DOHH2 (cell line): Measurements from ENCODE around the gene INPP4B.

ENCODE experiments used
- H3F3A ChIP-seq: fragments of 200-600 bp; sonication (generic), shearing (Covaris generic); 2 replicates; pipeline ENCODE4 v1.6.0; 2016; ENCODE audit warnings: antibody characterized with exemption, mild to moderate bottlenecking; ENCODE audit not compliant: control insufficient read depth, insufficient read depth
- H3K27ac ChIP-seq: fragments of 200-600 bp; sonication (generic); 2 replicates; pipeline ENCODE4 v1.5.1; 2014; ENCODE audit warnings: low read depth, mild to moderate bottlenecking, low read length, moderate library complexity
- H3K27me3 ChIP-seq: fragments of 200-600 bp; sonication (generic); 2 replicates; pipeline ENCODE4 v1.6.1; 2014; ENCODE audit warnings: mild to moderate bottlenecking, low read length, mixed read lengths; ENCODE audit not compliant: control insufficient read depth
- H3K36me3 ChIP-seq: fragments of 200-600 bp; sonication (generic); 2 replicates; pipeline ENCODE4 v1.6.1; 2014; ENCODE audit warnings: mild to moderate bottlenecking, low read length, moderate library complexity, mixed read lengths; ENCODE audit not compliant: control insufficient read depth
- H3K4me1 ChIP-seq: fragments of 200-600 bp; sonication (generic); 2 replicates; pipeline ENCODE4 v1.6.1; 2014; ENCODE audit warnings: mild to moderate bottlenecking, low read length, mixed read lengths; ENCODE audit not compliant: control insufficient read depth
- H3K4me2 ChIP-seq: fragments of 200-600 bp; sonication (generic); 2 replicates; pipeline ENCODE4 v1.6.0; 2014; ENCODE audit warnings: mild to moderate bottlenecking, low read length, moderate library complexity
- H3K4me3 ChIP-seq: fragments of 200-600 bp; sonication (generic); 2 replicates; pipeline ENCODE4 v1.5.1; 2014; ENCODE audit warnings: mild to moderate bottlenecking, low read length, mixed read lengths
- H3K79me2 ChIP-seq: fragments of 200-600 bp; sonication (generic); 2 replicates; pipeline ENCODE4 v1.6.1; 2014; ENCODE audit warnings: mild to moderate bottlenecking, low read length, mixed read lengths; ENCODE audit not compliant: control insufficient read depth
- H3K9me2 ChIP-seq: fragments of 200-600 bp; sonication (generic); replicated peaks from 2 replicates; pipeline ENCODE4 v1.6.1; 2014; ENCODE audit warnings: mild to moderate bottlenecking, low read length, mixed read lengths; ENCODE audit not compliant: control insufficient read depth
- H3K9me3 ChIP-seq: fragments of 200-600 bp; sonication (generic); 2 replicates; pipeline ENCODE4 v1.6.1; 2014; ENCODE audit warnings: antibody characterized with exemption, low read length, mixed read lengths; ENCODE audit not compliant: control insufficient read depth, insufficient read depth
- H4K20me1 ChIP-seq: fragments of 200-600 bp; sonication (generic); 2 replicates; pipeline ENCODE4 v1.6.0; 2014; ENCODE audit warnings: low read depth, mild to moderate bottlenecking, antibody characterized with exemption, low read length, moderate library complexity; ENCODE audit not compliant: control insufficient read depth, insufficient read depth
- EZH2phosphoT487 ChIP-seq: fragments of 200-600 bp; sonication (generic); IDR thresholded peaks from 2 replicates; pipeline ENCODE4 v1.6.1; 2017; ENCODE audit warnings: borderline replicate concordance, mild to moderate bottlenecking, antibody characterized with exemption, low read length, moderate library complexity, mixed read lengths
- TF ChIP-seq, protein P1 (sequence below): fragments of 200-600 bp; sonication (generic); IDR thresholded peaks from one replicate; pipeline ENCODE4 v1.5.1; 2014; ENCODE audit warnings: antibody characterized with exemption, mild to moderate bottlenecking, low read depth, low read length; ENCODE audit not compliant: poor library complexity, severe bottlenecking

Gene INPP4B

DNA sequence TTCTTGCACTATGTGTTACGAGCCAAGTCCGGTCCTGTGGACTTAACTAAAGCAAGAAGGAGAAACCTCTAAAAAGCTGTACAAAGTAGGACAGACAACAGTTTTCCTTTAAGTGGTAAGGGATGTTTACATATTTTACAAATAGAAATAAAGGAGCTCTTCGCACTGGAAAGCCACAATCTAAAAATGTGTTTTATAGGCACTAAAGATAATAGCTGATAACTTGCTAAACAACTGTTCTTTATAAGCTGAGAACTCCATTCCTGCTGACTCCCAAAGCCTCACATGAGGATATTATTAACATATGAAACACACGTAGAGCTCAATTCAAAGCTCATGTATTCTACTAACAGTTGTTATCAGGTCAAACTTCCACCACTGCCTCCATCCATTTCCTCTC is 519.9 kb downstream of the INPP4B start:
- no peaks in the 10 kb centered on the region for H4K20me1 ChIP-seq
- TF ChIP-seq, protein P1, sequence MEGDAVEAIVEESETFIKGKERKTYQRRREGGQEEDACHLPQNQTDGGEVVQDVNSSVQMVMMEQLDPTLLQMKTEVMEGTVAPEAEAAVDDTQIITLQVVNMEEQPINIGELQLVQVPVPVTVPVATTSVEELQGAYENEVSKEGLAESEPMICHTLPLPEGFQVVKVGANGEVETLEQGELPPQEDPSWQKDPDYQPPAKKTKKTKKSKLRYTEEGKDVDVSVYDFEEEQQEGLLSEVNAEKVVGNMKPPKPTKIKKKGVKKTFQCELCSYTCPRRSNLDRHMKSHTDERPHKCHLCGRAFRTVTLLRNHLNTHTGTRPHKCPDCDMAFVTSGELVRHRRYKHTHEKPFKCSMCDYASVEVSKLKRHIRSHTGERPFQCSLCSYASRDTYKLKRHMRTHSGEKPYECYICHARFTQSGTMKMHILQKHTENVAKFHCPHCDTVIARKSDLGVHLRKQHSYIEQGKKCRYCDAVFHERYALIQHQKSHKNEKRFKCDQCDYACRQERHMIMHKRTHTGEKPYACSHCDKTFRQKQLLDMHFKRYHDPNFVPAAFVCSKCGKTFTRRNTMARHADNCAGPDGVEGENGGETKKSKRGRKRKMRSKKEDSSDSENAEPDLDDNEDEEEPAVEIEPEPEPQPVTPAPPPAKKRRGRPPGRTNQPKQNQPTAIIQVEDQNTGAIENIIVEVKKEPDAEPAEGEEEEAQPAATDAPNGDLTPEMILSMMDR, result no peak
- no peak for TF ChIP-seq EZH2phosphoT487
- H3K27me3 ChIP-seq, result no peaks in the 10 kb centered on the region
- no peaks in the 10 kb centered on the region for H3K4me1 ChIP-seq
- no peaks in the 10 kb centered on the region for H3K36me3 ChIP-seq
- H3K79me2 ChIP-seq, result no peaks in the 10 kb centered on the region
- H3K9me3 ChIP-seq, result no peaks in the 10 kb centered on the region
- no peak overlapping the region for H3K4me3 ChIP-seq
- no peak overlapping the region for H3K4me2 ChIP-seq
- H3F3A ChIP-seq, result no peaks in the 10 kb centered on the region
- no peaks in the 10 kb centered on the region for H3K9me2 ChIP-seq
- no peak overlapping the region for H3K27ac ChIP-seq

DNA sequence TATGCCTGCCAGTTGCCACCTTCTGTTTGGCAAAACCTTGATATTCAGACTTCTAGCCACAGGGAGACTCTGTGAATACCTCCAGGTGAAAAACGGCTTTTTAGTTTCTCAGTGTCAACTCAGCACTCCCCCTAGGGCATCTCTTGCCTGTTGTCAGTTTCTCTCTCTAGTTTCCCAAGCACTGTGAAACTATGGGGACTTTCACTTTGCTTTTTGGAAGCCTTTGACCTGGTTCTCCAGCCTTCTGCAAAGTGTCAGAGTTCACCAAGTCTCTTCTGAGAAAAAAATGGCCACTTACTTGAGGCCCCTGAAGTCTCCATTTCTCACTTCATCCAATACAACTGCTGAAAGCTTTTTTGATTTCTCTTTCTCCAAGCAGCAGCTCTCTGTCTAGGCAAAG is 521.5 kb downstream of the INPP4B start:
- TF ChIP-seq EZH2phosphoT487, result no peak
- TF ChIP-seq, protein P1, result no peak
- H3K27me3 ChIP-seq, result no peaks in the 10 kb centered on the region
- no peaks in the 10 kb centered on the region for H3K36me3 ChIP-seq
- no peaks in the 10 kb centered on the region for H3K9me2 ChIP-seq
- no peak overlapping the region for H3K27ac ChIP-seq
- H3K9me3 ChIP-seq, result no peaks in the 10 kb centered on the region
- H3K79me2 ChIP-seq, result no peaks in the 10 kb centered on the region
- no peak overlapping the region for H3K4me2 ChIP-seq
- H3F3A ChIP-seq, result no peaks in the 10 kb centered on the region
- no peaks in the 10 kb centered on the region for H3K4me1 ChIP-seq
- H3K4me3 ChIP-seq, result no peak overlapping the region
- no peaks in the 10 kb centered on the region for H4K20me1 ChIP-seq

DNA sequence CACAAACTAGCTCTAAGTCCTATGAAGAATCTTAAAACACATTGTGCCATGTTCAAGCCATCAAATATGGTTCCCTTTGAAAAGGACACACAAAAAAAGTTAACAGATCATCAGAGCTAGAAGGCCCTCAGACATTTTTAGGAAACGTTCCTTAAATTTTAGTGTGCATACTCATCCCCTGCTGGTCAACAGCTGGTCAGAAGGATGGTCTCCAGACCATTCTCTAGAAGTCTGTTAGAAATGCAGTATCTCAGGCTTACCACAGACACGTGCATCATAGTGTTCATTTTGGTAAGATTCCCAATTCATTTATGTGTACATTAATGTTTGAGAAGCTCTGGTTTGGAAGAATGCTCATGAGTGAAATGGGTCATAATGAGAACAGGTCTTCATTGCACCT is 523.1 kb downstream of the INPP4B start:
- no peaks in the 10 kb centered on the region for H3K27me3 ChIP-seq
- no peaks in the 10 kb centered on the region for H3K79me2 ChIP-seq
- H3F3A ChIP-seq, result no peaks in the 10 kb centered on the region
- no peaks in the 10 kb centered on the region for H4K20me1 ChIP-seq
- no peaks in the 10 kb centered on the region for H3K36me3 ChIP-seq
- H3K9me2 ChIP-seq, result no peaks in the 10 kb centered on the region
- H3K4me1 ChIP-seq, result no peaks in the 10 kb centered on the region
- H3K4me3 ChIP-seq, result no peak overlapping the region
- no peaks in the 10 kb centered on the region for H3K9me3 ChIP-seq
- H3K4me2 ChIP-seq, result no peak overlapping the region
- no peak overlapping the region for H3K27ac ChIP-seq
- TF ChIP-seq EZH2phosphoT487, result no peak
- TF ChIP-seq, protein P1, result no peak

DNA sequence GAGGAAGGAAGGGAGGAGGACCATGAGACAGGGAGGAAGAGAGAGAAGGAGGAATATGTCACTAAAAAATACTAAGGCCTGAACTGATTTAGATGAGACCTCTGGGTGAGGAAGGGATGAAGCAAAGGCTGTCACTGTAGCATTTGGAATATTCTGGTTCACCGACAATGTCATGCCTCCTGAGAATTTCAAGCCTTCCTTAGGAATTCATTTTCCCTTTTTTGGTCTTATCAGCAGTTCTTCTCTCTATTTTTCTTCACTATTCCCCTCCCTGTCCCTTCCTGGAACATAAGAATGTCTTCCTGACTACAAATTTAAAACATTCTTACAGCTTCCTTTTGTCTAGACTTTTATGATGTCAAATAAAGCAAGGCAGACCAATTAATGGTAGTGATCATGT is 527.8 kb downstream of the INPP4B start:
- Histone ChIP-seq H3K4me3 (no peak overlapping the region), H3F3A (no peaks in the 10 kb centered on the region), H3K4me1 (no peaks in the 10 kb centered on the region), H3K4me2 (no peak overlapping the region), H3K9me2 (no peaks in the 10 kb centered on the region), H3K79me2 (no peaks in the 10 kb centered on the region), H3K27me3 (no peaks in the 10 kb centered on the region), H3K9me3 (no peaks in the 10 kb centered on the region), H4K20me1 (no peaks in the 10 kb centered on the region), H3K27ac (no peak overlapping the region), H3K36me3 (no peaks in the 10 kb centered on the region)
- TF ChIP-seq, protein P1, result no peak
- TF ChIP-seq EZH2phosphoT487, result no peak
